NT2/D1 (cell line): ENCODE data around the gene VWA2.

Source experiments
- DNase-seq: peaks from one replicate; pipeline ENCODE4 v3.0.0-alpha.2; 2011; ENCODE audit warnings: low read depth, low spot score
- H3K27me3 ChIP-seq: 2 replicates; pipeline ENCODE4 v1.6.0; 2011; ENCODE audit warnings: mild to moderate bottlenecking; ENCODE audit not compliant: insufficient read length, insufficient read depth
- H3K36me3 ChIP-seq: 2 replicates; pipeline ENCODE4 v1.6.1; 2011; ENCODE audit warnings: mild to moderate bottlenecking, low read length, mixed read lengths; ENCODE audit not compliant: insufficient read depth, insufficient read length
- H3K4me1 ChIP-seq: 2 replicates; pipeline ENCODE4 v1.5.1; 2011; ENCODE audit not compliant: insufficient read depth, insufficient read length
- H3K4me3 ChIP-seq: 2 replicates; pipeline ENCODE4 v1.5.1; 2011; ENCODE audit warnings: low read depth; ENCODE audit not compliant: insufficient read length
- H3K9ac ChIP-seq: 2 replicates; pipeline ENCODE4 v1.6.0; 2011; ENCODE audit warnings: low read depth; ENCODE audit not compliant: insufficient read length
- H3K9me3 ChIP-seq: 2 replicates; pipeline ENCODE4 v1.5.1; 2011; ENCODE audit warnings: mild to moderate bottlenecking, low read length; ENCODE audit not compliant: insufficient read depth
- SUZ12 ChIP-seq: IDR thresholded peaks from 2 replicates; pipeline ENCODE4 v1.6.1; 2011; ENCODE audit not compliant: insufficient read length, insufficient read depth; ENCODE audit errors: extremely low read depth
- YY1 ChIP-seq: IDR thresholded peaks from 2 replicates; pipeline ENCODE4 v1.6.1; 2011; ENCODE audit not compliant: insufficient read length, insufficient read depth
- ZNF274 ChIP-seq: IDR thresholded peaks from 2 replicates; pipeline ENCODE4 v1.6.1; 2011; ENCODE audit warnings: mild to moderate bottlenecking, low read depth, low read length

Gene VWA2

DNA sequence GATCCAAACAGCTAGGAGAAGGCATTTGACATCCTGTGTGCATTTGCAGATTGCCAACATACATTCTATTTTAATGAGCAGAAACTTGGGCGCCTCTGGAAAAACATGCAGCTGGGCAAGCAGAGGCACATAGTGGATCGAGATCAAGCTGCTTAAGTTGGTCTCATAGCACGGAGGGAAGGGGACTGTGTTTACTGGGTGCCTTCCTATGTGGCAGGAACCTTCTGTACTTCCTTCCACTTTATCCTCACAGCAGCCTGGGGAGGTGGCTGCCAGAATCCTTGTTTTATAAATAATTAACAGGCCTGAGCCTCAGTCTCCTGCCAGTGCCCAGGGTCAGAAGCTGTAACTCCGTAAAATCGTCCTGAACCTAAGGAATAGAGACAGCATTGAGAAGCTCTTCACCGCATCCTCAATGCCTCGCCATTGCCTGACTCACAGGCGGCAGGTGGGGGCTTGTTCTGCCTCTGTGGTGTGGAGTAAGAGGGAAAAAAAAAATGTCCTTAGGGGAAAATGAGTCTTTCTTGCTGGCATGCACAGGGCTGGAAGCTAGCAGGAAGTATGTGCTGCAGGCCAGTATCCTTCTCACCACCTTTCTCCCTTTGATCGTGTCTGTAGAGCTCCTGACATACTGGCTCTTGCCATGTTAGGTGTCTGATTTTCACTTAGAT lies 6.2 kb downstream of the VWA2 start:
- peaks cover 14% of the 10 kb centered on the region for H3K27me3 ChIP-seq
- H3K36me3 ChIP-seq = no peaks in the 10 kb centered on the region
- H3K4me3 ChIP-seq = no peak overlapping the region
- no peaks in the 10 kb centered on the region for H3K9me3 ChIP-seq
- DNase-seq = no peak
- H3K9ac ChIP-seq = no peak overlapping the region
- no peaks in the 10 kb centered on the region for H3K4me1 ChIP-seq
- TF ChIP-seq ZNF274 (no peak), SUZ12 (no peak)

DNA sequence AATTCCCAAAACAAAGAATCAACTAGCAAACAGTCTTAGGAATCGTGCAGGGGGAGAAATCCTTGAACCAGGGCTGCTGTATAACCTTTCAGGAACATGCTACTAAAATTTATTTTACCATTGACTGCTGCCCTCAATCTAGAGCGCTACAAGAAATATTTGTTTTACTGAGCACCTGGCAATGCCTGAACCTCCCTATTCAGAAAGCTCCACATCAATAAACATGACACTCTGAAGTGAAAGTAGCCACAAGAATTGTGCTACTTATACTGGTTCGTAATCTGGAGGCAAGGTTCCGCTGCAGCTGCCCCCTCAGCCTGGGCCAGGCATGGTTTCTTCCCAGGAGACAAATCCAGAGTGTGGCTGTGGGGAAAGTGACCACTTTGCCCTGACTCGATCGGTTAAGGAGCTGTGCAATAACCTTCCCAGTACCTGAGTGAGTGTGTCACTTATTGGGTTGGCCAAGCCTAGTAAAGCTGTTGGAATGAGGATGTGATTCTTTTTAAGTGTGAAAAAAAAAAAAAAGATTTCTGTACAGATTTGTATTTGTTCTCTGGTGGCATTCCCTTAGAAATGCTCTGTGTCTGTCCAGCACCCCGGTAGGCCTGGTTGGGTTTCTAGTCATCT lies 7.7 kb downstream of the VWA2 start:
- Histone ChIP-seq H3K4me1 (no peaks in the 10 kb centered on the region), H3K9ac (no peak overlapping the region), H3K9me3 (no peaks in the 10 kb centered on the region), H3K27me3 (peaks cover 4% of the 10 kb centered on the region), H3K4me3 (no peak overlapping the region), H3K36me3 (no peaks in the 10 kb centered on the region)
- TF ChIP-seq SUZ12 (no peak), YY1 (no peak), ZNF274 (no peak)
- no peak for DNase-seq

- H3K9ac ChIP-seq = no peak overlapping the region
- no peak overlapping the region for H3K4me3 ChIP-seq
- no peak for TF ChIP-seq SUZ12
- no peak for TF ChIP-seq YY1
- no peak for TF ChIP-seq ZNF274
Measured at GRCh38 chr10:114250236-114250635, 11.2 kb downstream of the VWA2 start.

GRCh38 chr10:114250716-114251115 lies 11.7 kb downstream of the VWA2 start:
- Histone ChIP-seq H3K4me3 (no peak overlapping the region), H3K9ac (no peak overlapping the region), H3K4me1 (no peaks in the 10 kb centered on the region), H3K9me3 (no peaks in the 10 kb centered on the region), H3K27me3 (no peaks in the 10 kb centered on the region), H3K36me3 (no peaks in the 10 kb centered on the region)
- TF ChIP-seq YY1 (no peak), ZNF274 (no peak), SUZ12 (no peak)
- no peak for DNase-seq

More at GRCh38 chr10:114250236-114250635, 11.2 kb downstream of the VWA2 start:
- Histone ChIP-seq H3K36me3 (no peaks in the 10 kb centered on the region), H3K9me3 (no peaks in the 10 kb centered on the region), H3K4me1 (no peaks in the 10 kb centered on the region), H3K27me3 (no peaks in the 10 kb centered on the region)
- DNase-seq = no peak

DNA sequence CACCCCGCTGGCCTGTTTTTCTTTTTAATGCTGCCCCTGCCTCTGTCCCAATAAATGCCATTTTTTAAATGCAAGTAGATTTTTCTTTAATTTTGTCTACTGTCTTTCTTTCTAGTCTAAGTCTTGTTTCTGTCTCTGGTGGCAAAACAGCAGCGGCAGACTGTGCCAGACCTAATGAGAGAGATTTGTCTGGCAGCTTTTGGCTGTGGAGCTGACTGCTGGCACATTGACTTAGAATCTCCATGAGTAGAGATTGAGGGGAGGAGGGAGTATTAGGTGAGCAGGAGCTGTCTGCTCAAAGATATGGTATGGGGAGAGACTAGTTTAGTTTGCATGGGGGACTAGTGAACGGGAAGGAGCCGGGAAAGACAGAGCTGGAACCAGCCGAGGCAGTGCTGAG lies 13.0 kb downstream of the VWA2 start:
- DNase-seq = no peak
- H3K4me1 ChIP-seq = no peaks in the 10 kb centered on the region
- H3K9me3 ChIP-seq = no peaks in the 10 kb centered on the region
- no peaks in the 10 kb centered on the region for H3K27me3 ChIP-seq
- TF ChIP-seq SUZ12 = no peak
- TF ChIP-seq YY1 = no peak
- no peak for TF ChIP-seq ZNF274
- H3K36me3 ChIP-seq = no peaks in the 10 kb centered on the region
- H3K4me3 ChIP-seq = no peak overlapping the region
- H3K9ac ChIP-seq = no peak overlapping the region

DNA sequence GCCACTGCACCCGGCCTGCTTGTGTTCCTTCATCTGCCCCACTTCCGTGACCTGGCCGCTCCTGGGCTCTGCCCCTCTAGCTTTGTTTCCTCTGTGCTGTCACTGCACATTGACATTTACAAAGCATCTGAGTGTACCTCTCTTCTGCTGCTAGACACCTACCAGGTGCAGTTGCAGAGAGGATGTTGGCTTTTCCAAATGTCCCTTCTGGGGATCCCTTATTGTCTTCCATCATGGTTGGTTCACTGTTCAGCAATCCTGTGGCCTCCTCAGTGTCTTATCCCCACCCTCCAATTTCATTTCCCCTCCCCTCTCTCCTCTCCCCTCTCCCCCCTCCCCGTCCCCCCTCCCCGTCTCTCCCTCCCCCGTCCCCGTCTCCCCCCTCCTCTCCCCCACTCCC lies 13.8 kb downstream of the VWA2 start:
- DNase-seq = no peak
- no peaks in the 10 kb centered on the region for H3K9me3 ChIP-seq
- H3K4me3 ChIP-seq = no peak overlapping the region

DNA sequence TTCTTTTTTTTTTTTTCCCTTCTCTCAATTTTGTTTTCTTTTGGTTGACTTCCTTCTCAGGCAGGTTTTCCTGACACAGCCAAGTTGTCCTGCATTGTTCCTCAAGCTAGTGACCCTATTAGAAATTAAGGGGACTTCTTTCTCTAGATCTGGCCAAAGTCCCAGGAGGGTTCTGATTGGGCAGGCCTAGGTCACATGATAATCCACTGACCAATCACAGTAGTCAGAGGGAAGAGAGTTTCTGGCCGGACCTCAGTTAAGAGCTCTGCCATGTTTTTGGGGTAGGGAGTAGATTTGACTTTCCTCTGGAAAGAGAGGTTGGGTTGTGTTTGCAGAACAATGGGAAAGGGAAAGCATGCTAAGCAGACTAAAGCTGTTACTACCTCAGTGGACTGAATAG lies 16.2 kb downstream of the VWA2 start:
- Histone ChIP-seq H3K9ac (no peak overlapping the region), H3K36me3 (no peaks in the 10 kb centered on the region), H3K9me3 (no peaks in the 10 kb centered on the region), H3K27me3 (no peaks in the 10 kb centered on the region), H3K4me1 (no peaks in the 10 kb centered on the region), H3K4me3 (no peak overlapping the region)
- DNase-seq = no peak
- TF ChIP-seq ZNF274 (no peak), SUZ12 (no peak), YY1 (no peak)

More for the DNA sequence above, 13.8 kb downstream of the VWA2 start:
- no peaks in the 10 kb centered on the region for H3K27me3 ChIP-seq
- TF ChIP-seq SUZ12 = no peak
- no peak for TF ChIP-seq ZNF274
- TF ChIP-seq YY1 = no peak
- no peak overlapping the region for H3K9ac ChIP-seq
- no peaks in the 10 kb centered on the region for H3K4me1 ChIP-seq
- H3K36me3 ChIP-seq = no peaks in the 10 kb centered on the region
